GM18951 (cell line): ENCODE measurements around the gene PLEKHG4.

Source experiments
- POLR2A ChIP-seq: IDR thresholded peaks from 4 replicates; pipeline ENCODE4 v1.6.1; 2011; ENCODE audit warnings: mild to moderate bottlenecking; ENCODE audit not compliant: insufficient read length, insufficient read depth; ENCODE audit errors: extremely low read depth
- in situ Hi-C: fragments of 300-500 bp; cut with MboI; formaldehyde crosslinking; loops from one replicate; pipeline ENCODE4 v1.12.0; 2022; ENCODE audit warnings: low sequenced_read_pairs, mixed read lengths, inconsistent platforms; ENCODE audit not compliant: unreplicated experiment

The PLEKHG4 gene

GRCh38 chr16:67250045-67250327 is 29.3 kb upstream of the PLEKHG4 start:
- in situ Hi-C loops = no loop called here
- no peak for TF ChIP-seq POLR2A

GRCh38 chr16:67252609-67253497 is 26.5 kb upstream of the PLEKHG4 start:
- no peak for TF ChIP-seq POLR2A
- in situ Hi-C loops = no loop called here

GRCh38 chr16:67254801-67255552 is 24.4 kb upstream of the PLEKHG4 start:
- in situ Hi-C loops = no loop called here
- TF ChIP-seq POLR2A = no peak

- TF ChIP-seq POLR2A = no peak
- in situ Hi-C loops = no loop called here
These were observed 23.6 kb upstream of the PLEKHG4 start for GRCh38 chr16:67255553-67256221.

- TF ChIP-seq POLR2A = no peak
- in situ Hi-C loops = no loop called here
These were observed 22.6 kb upstream of the PLEKHG4 start for GRCh38 chr16:67256701-67257230.

- no peak for TF ChIP-seq POLR2A
- in situ Hi-C loops = no loop called here
These were observed 21.7 kb upstream of the PLEKHG4 start for GRCh38 chr16:67257486-67258160.

- TF ChIP-seq POLR2A = no peak
- in situ Hi-C loops = no loop called here
These were observed 21.0 kb upstream of the PLEKHG4 start for GRCh38 chr16:67258161-67258835.

GRCh38 chr16:67259705-67260104 is 19.6 kb upstream of the PLEKHG4 start:
- no peak for TF ChIP-seq POLR2A
- in situ Hi-C loops = no loop called here

GRCh38 chr16:67260426-67261063 is 18.8 kb upstream of the PLEKHG4 start:
- in situ Hi-C loops = no loop called here
- no peak for TF ChIP-seq POLR2A

- TF ChIP-seq POLR2A = no peak
- in situ Hi-C loops = no loop called here
These were observed 16.1 kb upstream of the PLEKHG4 start for GRCh38 chr16:67263201-67263600.

- in situ Hi-C loops = no loop called here
- TF ChIP-seq POLR2A = no peak
These were observed 15.1 kb upstream of the PLEKHG4 start for GRCh38 chr16:67264277-67264676.

- in situ Hi-C loops = no loop called here
- no peak for TF ChIP-seq POLR2A
These were observed 14.5 kb upstream of the PLEKHG4 start for GRCh38 chr16:67264866-67265265.
